Measurements from ENCODE around the gene ADGRL3.

ADGRL3 gene

GRCh38 chr4:61200187-61200915, at the start of gene ADGRL3:
Gene ADGRL3, plus strand, starts transcription at chr4:61200326.
- DNase-seq = peak; percentile 69 to 82

GRCh38 chr4:61152433-61152832, 47.7 kb upstream of the ADGRL3 start:
- no peak for DNase-seq

GRCh38 chr4:61160478-61160877, 39.6 kb upstream of the ADGRL3 start:
- no peak for DNase-seq

- DNase-seq = no peak
These were observed 38.0 kb upstream of the ADGRL3 start for GRCh38 chr4:61162116-61162515.

GRCh38 chr4:61173799-61174198, 26.3 kb upstream of the ADGRL3 start:
- DNase-seq = no peak

GRCh38 chr4:61175495-61175894, 24.6 kb upstream of the ADGRL3 start:
- no peak for DNase-seq

GRCh38 chr4:61177367-61177766, 22.8 kb upstream of the ADGRL3 start:
- no peak for DNase-seq

- DNase-seq = no peak
These were observed 19.7 kb upstream of the ADGRL3 start for GRCh38 chr4:61180405-61180804.

- no peak for DNase-seq
These were observed 17.2 kb upstream of the ADGRL3 start for GRCh38 chr4:61182915-61183314.

- DNase-seq = no peak
These were observed 14.8 kb upstream of the ADGRL3 start for GRCh38 chr4:61185288-61185687.

- no peak for DNase-seq
These were observed 7.7 kb upstream of the ADGRL3 start for GRCh38 chr4:61192392-61192791.

- DNase-seq = no peak
These were observed 6.3 kb upstream of the ADGRL3 start for GRCh38 chr4:61193863-61194262.

- DNase-seq = no peak
These were observed 5.6 kb upstream of the ADGRL3 start for GRCh38 chr4:61194571-61194970.

- no peak for DNase-seq
These were observed 5.0 kb upstream of the ADGRL3 start for GRCh38 chr4:61195101-61195500.

GRCh38 chr4:61198686-61199085, 1.4 kb upstream of the ADGRL3 start:
- no peak for DNase-seq

GRCh38 chr4:61199873-61200186, 296 bp upstream of the ADGRL3 start:
- no peak for DNase-seq

- peak; percentile 39 to 44 for DNase-seq
These were observed 895 bp downstream of the ADGRL3 start for GRCh38 chr4:61200916-61201526.

- DNase-seq = no peak
These were observed 1.4 kb downstream of the ADGRL3 start for GRCh38 chr4:61201561-61201960.

- peak in 1 of 2 experiments; percentile 54 for DNase-seq
These were observed 2.0 kb downstream of the ADGRL3 start for GRCh38 chr4:61201961-61202637.

GRCh38 chr4:61202638-61203435, 2.7 kb downstream of the ADGRL3 start:
- DNase-seq = peak; percentile 73 to 75

- no peak for DNase-seq
These were observed 3.3 kb downstream of the ADGRL3 start for GRCh38 chr4:61203436-61203790.

- DNase-seq = no peak
These were observed 4.4 kb downstream of the ADGRL3 start for GRCh38 chr4:61204353-61205060.

GRCh38 chr4:61205066-61205465, 4.9 kb downstream of the ADGRL3 start:
- no peak for DNase-seq

All from SHP77 (cell line).